Endothelial cell (in vitro differentiated cells): ENCODE data around the gene LRTM2. TPM values are rescaled to one million over a fixed set of nuclear protein-coding genes. Genes with fewer than 3 reads are reported as not detected.

Source experiments
- DNase-seq: peaks from one replicate; pipeline ENCODE4 v3.0.0; 2021; ENCODE audit warnings: low spot score
- H3K27ac Mint-ChIP-seq: one replicate; pipeline ENCODE4 v1.8.0; 2021; ENCODE audit warnings: mixed read lengths, inconsistent platforms; ENCODE audit not compliant: unreplicated experiment
- H3K27me3 Mint-ChIP-seq: one replicate; pipeline ENCODE4 v1.8.0; 2021; ENCODE audit warnings: mild to moderate bottlenecking, moderate library complexity, mixed read lengths, inconsistent platforms; ENCODE audit not compliant: unreplicated experiment
- H3K36me3 Mint-ChIP-seq: one replicate; pipeline ENCODE4 v1.8.0; 2021; ENCODE audit warnings: mild to moderate bottlenecking, low read depth, mixed read lengths, inconsistent platforms; ENCODE audit not compliant: unreplicated experiment
- H3K4me1 Mint-ChIP-seq: one replicate; pipeline ENCODE4 v1.8.0; 2021; ENCODE audit warnings: mild to moderate bottlenecking, mixed read lengths, inconsistent platforms; ENCODE audit not compliant: unreplicated experiment
- H3K4me3 Mint-ChIP-seq: one replicate; pipeline ENCODE4 v1.8.0; 2021; ENCODE audit warnings: mild to moderate bottlenecking, mixed read lengths, inconsistent platforms; ENCODE audit not compliant: unreplicated experiment
- H3K9me3 Mint-ChIP-seq: one replicate; pipeline ENCODE4 v1.8.0; 2021; ENCODE audit warnings: mixed read lengths, inconsistent platforms; ENCODE audit not compliant: unreplicated experiment
- CTCF ChIP-seq: fragments of 200-600 bp; sonication (generic); IDR thresholded peaks from one replicate; pipeline ENCODE4 v1.5.0; 2021; ENCODE audit warnings: antibody characterized with exemption; ENCODE audit not compliant: unreplicated experiment
- total RNA-seq: library from RNA; stranded (reverse); fragmentation: NEBNext Ultra II Directional; extraction: Animal tissue kit (Norgen Biotek cat#: 25700); gene quantifications from one replicate; pipeline ENCODE4 v1.2.1, GENCODE V29; 2021; ENCODE audit not compliant: unreplicated experiment

The LRTM2 gene
- total RNA-seq, 1 donor from 2014 or later: not detected

- peaks cover 3% of the 10 kb centered on the region for H3K27me3 Mint-ChIP-seq
- no peak overlapping the region for H3K4me3 Mint-ChIP-seq
- H3K4me1 Mint-ChIP-seq: no peaks in the 10 kb centered on the region
- no peak for DNase-seq
- no peak overlapping the region for H3K27ac Mint-ChIP-seq
- no peaks in the 10 kb centered on the region for H3K36me3 Mint-ChIP-seq
- TF ChIP-seq CTCF: no peak
- no peaks in the 10 kb centered on the region for H3K9me3 Mint-ChIP-seq
These were observed 24.5 kb downstream of the LRTM2 start for GRCh38 chr12:1844661-1845409.

GRCh38 chr12:1845427-1845826, 25.1 kb downstream of the LRTM2 start:
- Mint-ChIP-seq H3K36me3 (no peaks in the 10 kb centered on the region), H3K27ac (no peak overlapping the region), H3K4me1 (no peaks in the 10 kb centered on the region), H3K9me3 (no peaks in the 10 kb centered on the region), H3K27me3 (peaks cover 3% of the 10 kb centered on the region), H3K4me3 (no peak overlapping the region)
- no peak for DNase-seq
- no peak for TF ChIP-seq CTCF

GRCh38 chr12:1845886-1846285, 25.5 kb downstream of the LRTM2 start:
- Mint-ChIP-seq H3K4me1 (no peaks in the 10 kb centered on the region), H3K9me3 (no peaks in the 10 kb centered on the region), H3K4me3 (no peak overlapping the region), H3K27ac (no peak overlapping the region), H3K27me3 (peaks cover 2% of the 10 kb centered on the region), H3K36me3 (no peaks in the 10 kb centered on the region)
- no peak for DNase-seq
- TF ChIP-seq CTCF: no peak

GRCh38 chr12:1846421-1847405, 26.3 kb downstream of the LRTM2 start:
- Mint-ChIP-seq H3K27ac (no peak overlapping the region), H3K4me1 (no peaks in the 10 kb centered on the region), H3K36me3 (no peaks in the 10 kb centered on the region), H3K27me3 (peaks cover 4% of the 10 kb centered on the region), H3K4me3 (no peak overlapping the region), H3K9me3 (no peaks in the 10 kb centered on the region)
- TF ChIP-seq CTCF: no peak
- DNase-seq: no peak
